ENCODE measurements around the gene DEFB113. TPM values are rescaled to one million over a fixed set of nuclear protein-coding genes. Genes with fewer than 3 reads are reported as not detected.

The DEFB113 gene, protein sequence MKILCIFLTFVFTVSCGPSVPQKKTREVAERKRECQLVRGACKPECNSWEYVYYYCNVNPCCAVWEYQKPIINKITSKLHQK
- total RNA-seq (2014; rRNA removed; shearing (Covaris generic)) = not detected in 2 replicates

DNA sequence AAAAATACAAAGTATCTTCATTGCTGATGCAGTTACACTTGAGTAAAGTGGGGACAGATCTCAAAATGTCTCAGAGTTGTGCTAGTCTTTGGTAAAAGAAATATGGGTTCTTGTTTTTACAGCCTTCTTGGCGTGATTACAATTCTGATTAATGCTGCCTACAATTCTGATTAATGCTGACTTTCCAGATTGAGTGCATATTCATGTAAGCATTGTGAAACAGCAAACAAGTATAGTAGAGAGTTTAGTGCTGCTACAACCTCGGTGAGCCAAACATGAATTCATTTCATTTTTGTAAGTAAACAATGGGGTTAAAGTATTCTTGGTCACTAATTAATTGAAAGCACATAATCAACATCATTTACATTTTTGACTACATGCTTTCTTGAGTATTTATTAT, at the start of gene DEFB113:
Gene DEFB113, minus strand, starts transcription at position 21 of the 400 bp plus-strand sequence. Its CDS starts 0 bp downstream, at position 21.
- Histone ChIP-seq H3K27ac (no peak within 1 kb of the TSS), H3K36me3 (no peaks in the 10 kb centered on the region), H3K9me3 (replicated peaks) (no peaks in the 10 kb centered on the region), H3K4me3 (no peak within 1 kb of the TSS), H3K4me1 (replicated peaks) (no peaks in the 10 kb centered on the region), H3K27me3 (replicated peaks) (no peaks in the 10 kb centered on the region)
- DNase-seq (ENCODE audit: low read depth in 1 of 2, low spot score in 2 of 2) = no peak

DNA sequence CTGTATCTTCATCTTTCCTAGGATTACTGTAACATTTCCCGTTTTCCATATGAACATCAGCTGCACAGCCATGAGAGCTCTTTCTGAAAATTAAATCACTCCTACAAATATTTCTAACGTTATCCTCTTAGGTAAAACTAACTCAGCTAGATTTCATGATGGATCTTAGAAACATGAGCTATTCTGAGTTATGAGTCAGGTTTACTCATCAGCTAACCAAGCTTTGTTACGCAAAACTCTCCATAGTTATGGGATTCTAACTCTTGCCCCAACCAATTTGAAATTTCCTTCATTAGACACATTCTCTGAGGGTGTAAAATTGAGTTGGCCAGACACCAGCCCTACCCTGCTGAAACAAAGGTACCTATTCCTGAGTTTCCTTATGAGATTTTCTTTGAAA, 38.4 kb upstream of the DEFB113 start:
- Histone ChIP-seq H3K4me1 (replicated peaks) (no peaks in the 10 kb centered on the region), H3K27me3 (replicated peaks) (no peaks in the 10 kb centered on the region), H3K36me3 (no peaks in the 10 kb centered on the region), H3K9me3 (replicated peaks) (no peaks in the 10 kb centered on the region), H3K27ac (no peak overlapping the region), H3K4me3 (no peak overlapping the region)
- DNase-seq (ENCODE audit: low read depth in 1 of 2, low spot score in 2 of 2) = no peak

DNA sequence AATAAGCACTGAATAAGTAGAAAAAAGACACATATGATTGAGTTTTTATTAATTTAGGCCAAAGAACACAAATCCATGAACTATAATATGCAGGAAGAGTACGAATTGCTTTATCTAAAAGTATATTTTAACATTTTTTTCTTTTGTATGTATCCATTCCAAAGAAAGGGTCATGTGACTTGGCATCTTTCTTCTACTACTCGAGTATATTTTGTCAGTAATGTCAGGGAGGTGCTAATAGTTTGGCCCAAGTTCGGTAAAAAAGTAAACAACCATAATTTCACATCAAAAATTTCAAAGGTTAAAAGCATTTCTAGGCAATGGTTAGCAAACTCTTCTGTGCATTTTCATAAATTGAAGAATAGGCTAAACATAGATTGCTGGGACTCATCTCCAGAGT, 33.7 kb upstream of the DEFB113 start:
- H3K27ac ChIP-seq = no peak overlapping the region
- H3K4me1 ChIP-seq (replicated peaks) = no peaks in the 10 kb centered on the region
- no peak overlapping the region for H3K4me3 ChIP-seq
- H3K9me3 ChIP-seq (replicated peaks) = no peaks in the 10 kb centered on the region
- H3K27me3 ChIP-seq (replicated peaks) = no peaks in the 10 kb centered on the region
- no peaks in the 10 kb centered on the region for H3K36me3 ChIP-seq
- no peak for DNase-seq (ENCODE audit: low read depth in 1 of 2, low spot score in 2 of 2)

DNA sequence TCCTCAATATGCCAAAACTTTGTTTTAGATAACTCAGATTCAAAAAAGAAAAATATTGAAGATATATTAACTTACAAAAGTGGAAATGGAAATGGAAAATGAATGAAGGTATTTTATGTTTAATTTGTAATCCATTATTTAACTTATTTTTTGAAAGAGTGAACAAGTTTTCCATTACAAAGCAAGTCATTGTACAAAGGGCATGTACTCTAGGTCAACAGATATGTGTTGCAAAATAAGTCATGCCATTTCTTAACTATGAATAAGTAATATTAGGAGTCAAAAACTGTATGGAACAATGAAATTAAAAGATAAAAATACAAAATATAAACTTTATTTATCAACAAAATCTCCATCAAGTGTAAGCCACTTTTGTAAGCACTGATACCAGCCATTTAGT, 25.9 kb upstream of the DEFB113 start:
- Histone ChIP-seq H3K9me3 (replicated peaks) (no peaks in the 10 kb centered on the region), H3K4me1 (replicated peaks) (no peaks in the 10 kb centered on the region), H3K36me3 (no peaks in the 10 kb centered on the region), H3K27ac (no peak overlapping the region), H3K4me3 (no peak overlapping the region), H3K27me3 (replicated peaks) (no peaks in the 10 kb centered on the region; the same call in 1 of the 2 replicates)
- no peak for DNase-seq (ENCODE audit: low read depth in 1 of 2, low spot score in 2 of 2)

DNA sequence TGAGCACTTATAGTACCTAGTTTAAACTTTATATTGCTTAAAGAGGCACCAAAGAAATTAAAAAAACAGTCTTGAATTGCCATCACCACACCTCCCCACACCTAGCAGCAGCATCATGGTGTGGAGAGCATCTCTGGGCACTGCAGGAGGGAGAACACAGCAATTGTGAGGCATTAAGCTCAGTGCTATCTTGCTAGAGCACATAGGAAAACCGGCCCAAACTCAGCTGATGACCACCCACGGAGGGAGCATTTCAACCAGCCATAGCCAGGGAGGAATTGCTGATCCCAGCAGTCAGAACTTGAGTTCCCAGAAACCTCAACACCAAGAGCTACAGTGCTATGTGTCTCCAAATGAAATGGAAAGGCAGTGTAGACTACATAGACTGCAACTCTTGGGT, 19.5 kb upstream of the DEFB113 start:
- no peaks in the 10 kb centered on the region for H3K9me3 ChIP-seq (replicated peaks)
- H3K36me3 ChIP-seq = no peaks in the 10 kb centered on the region
- H3K27ac ChIP-seq = no peak overlapping the region
- DNase-seq (ENCODE audit: low read depth in 1 of 2, low spot score in 2 of 2) = no peak
- H3K4me3 ChIP-seq = no peak overlapping the region
- no peaks in the 10 kb centered on the region for H3K4me1 ChIP-seq (replicated peaks)
- H3K27me3 ChIP-seq (replicated peaks) = no peaks in the 10 kb centered on the region; the same call in 1 of the 2 replicates

DNA sequence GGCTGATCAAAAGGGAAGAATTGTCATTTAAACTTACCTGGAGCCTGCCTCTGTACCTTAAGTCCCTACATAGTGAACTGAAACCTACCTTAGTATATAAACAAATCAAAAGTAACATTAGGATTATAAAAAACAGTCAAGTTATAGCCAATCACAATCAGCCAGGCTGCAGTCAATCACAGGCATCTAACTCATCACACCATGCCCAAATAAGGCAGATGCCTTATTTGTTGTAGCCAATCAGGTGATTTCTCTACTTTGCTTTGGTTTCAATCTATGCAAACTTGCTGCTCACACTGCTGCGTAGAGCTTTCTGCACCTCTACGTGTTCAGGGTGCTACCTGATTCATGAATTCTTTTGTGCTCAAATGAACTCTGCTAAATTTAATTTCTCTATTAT, 18.3 kb upstream of the DEFB113 start:
- H3K36me3 ChIP-seq = no peaks in the 10 kb centered on the region
- H3K4me1 ChIP-seq (replicated peaks) = no peaks in the 10 kb centered on the region
- H3K27ac ChIP-seq = no peak overlapping the region
- no peaks in the 10 kb centered on the region for H3K9me3 ChIP-seq (replicated peaks)
- no peaks in the 10 kb centered on the region for H3K27me3 ChIP-seq (replicated peaks)
- no peak overlapping the region for H3K4me3 ChIP-seq
- no peak for DNase-seq (ENCODE audit: low read depth in 1 of 2, low spot score in 2 of 2)

DNA sequence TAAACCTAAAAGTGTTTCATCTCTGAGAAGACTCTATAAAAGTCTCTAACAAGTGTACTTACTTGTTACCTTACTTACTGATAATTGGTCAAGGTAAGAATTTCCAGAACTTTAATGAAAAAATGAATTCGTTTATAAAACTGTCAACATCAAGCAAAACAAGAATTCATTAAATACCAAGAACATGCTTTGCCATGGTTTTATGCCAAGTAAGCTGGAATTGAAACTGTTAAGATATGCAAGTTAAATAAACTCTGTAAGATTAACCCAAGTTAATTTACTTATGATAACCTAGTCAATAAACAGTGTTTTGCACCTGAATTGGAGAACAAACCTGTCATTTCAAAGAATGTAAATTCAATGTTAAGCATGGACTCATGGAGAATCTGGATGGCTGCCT, 17.1 kb upstream of the DEFB113 start:
- no peak overlapping the region for H3K27ac ChIP-seq
- no peak overlapping the region for H3K4me3 ChIP-seq

DNA sequence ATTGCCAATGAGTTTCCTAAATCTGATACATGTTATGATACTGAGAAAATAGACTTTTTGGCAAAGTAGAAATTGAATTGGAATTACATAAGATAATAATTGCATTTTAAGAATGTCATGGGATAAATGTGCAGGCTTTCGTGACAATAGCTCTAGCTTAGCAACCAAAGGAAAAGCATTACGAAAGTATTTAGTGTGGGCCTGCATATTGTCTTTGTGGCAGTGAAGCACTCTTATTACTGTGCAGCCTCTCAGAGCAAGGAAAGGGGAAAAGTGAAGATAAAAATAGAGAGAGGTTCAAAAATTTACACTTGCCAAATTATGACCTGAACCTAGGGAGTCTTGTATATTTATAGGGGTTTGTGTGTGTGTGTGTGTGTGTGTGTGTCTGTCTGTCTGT, 12.6 kb upstream of the DEFB113 start:
- Histone ChIP-seq H3K9me3 (replicated peaks) (no peaks in the 10 kb centered on the region), H3K4me1 (replicated peaks) (no peaks in the 10 kb centered on the region), H3K27me3 (replicated peaks) (no peaks in the 10 kb centered on the region), H3K27ac (no peak overlapping the region), H3K36me3 (no peaks in the 10 kb centered on the region), H3K4me3 (no peak overlapping the region)
- DNase-seq (ENCODE audit: low read depth in 1 of 2, low spot score in 2 of 2) = no peak

More for the DNA sequence above, 17.1 kb upstream of the DEFB113 start:
- Histone ChIP-seq H3K9me3 (replicated peaks) (no peaks in the 10 kb centered on the region), H3K36me3 (no peaks in the 10 kb centered on the region), H3K4me1 (replicated peaks) (no peaks in the 10 kb centered on the region), H3K27me3 (replicated peaks) (no peaks in the 10 kb centered on the region)
- no peak for DNase-seq (ENCODE audit: low read depth in 1 of 2, low spot score in 2 of 2)

DNA sequence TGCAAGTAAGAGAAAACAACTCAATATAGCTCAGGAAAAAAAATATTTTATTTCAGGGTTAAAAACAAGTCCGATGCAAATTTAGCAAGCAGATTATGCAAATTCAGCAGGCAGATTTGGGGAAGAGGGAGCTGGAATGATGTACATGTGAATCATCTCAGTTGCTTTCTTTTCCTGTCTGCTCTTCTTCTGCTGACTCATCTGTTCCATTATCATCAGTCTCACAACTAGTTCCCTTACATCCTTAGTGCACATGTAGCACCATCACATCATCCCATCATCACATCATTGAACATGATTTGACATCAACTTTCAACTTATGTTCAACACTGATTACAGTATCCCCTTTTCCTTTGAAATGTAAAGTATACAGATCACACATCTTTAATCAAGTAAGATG, 11.5 kb upstream of the DEFB113 start:
- DNase-seq (ENCODE audit: low read depth in 1 of 2, low spot score in 2 of 2) = no peak
- Histone ChIP-seq H3K36me3 (no peaks in the 10 kb centered on the region), H3K4me1 (replicated peaks) (no peaks in the 10 kb centered on the region), H3K9me3 (replicated peaks) (no peaks in the 10 kb centered on the region), H3K27ac (no peak overlapping the region), H3K4me3 (no peak overlapping the region), H3K27me3 (replicated peaks) (no peaks in the 10 kb centered on the region)

DNA sequence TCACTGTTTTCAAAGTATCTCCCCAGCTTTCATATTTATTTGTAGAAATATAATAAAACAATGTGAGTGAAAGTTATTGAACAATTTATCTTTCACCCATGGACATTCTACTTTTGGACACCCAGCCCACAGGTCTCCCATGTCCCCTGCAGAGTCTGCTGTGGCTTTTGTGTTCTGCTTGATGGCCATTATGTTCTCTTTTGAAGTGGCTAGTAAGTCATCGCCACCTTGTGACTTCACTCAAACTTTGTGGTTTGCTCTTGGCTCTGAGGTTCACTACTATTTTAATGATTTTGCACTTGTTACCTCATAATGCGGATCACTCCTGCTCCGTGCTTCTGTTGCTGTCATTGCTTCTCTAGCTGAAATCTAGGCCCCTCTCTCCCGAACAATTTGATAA, 10.2 kb upstream of the DEFB113 start:
- no peak overlapping the region for H3K4me3 ChIP-seq
- no peak overlapping the region for H3K27ac ChIP-seq
- H3K36me3 ChIP-seq = no peaks in the 10 kb centered on the region
- no peak for DNase-seq (ENCODE audit: low read depth in 1 of 2, low spot score in 2 of 2)
- H3K27me3 ChIP-seq (replicated peaks) = no peaks in the 10 kb centered on the region
- H3K4me1 ChIP-seq (replicated peaks) = no peaks in the 10 kb centered on the region
- H3K9me3 ChIP-seq (replicated peaks) = no peaks in the 10 kb centered on the region

DNA sequence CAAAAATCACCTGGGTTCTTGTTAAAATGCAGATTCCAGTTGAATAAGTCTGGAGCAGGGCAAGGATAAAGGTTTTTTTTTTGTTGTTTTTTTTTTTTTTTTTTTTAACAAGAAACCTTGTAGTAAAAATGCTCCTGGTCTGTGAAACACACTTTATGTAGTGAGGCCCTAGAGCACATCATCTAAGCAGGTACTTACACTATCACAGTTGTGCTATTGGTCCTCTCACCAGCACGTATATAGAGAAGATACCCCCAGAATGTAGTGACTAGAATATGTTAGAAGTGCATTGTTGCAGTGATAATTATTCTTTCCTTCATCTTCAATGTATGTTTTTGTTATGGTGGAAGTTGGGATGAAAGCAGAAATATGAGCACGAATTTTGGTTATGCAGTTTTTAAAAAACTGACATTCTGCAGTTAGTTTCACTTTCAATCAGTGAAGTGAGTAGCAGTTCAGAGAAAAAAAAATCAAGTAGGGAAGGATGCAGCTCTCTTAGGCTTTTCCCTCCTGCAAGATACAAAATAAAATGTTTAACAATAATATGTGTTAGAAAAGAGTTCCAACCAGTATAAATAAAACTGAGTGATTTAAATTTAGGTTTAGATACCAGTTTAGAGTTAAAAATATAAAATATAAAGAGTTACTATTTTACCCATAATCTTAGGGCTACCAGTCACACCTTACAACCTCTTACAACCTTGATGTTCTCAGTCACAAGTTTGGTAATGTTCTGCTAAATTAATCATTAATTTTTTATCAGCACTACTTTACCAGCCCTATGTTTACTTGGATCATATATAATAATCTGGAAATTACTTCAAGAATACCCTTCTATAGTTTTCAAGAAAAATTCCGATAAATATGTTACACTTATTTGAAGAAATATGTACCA, 9.2 kb upstream of the DEFB113 start:
- no peak overlapping the region for H3K27ac ChIP-seq
- H3K36me3 ChIP-seq = no peaks in the 10 kb centered on the region
- H3K9me3 ChIP-seq (replicated peaks) = no peaks in the 10 kb centered on the region
- H3K4me3 ChIP-seq = no peak overlapping the region
- H3K27me3 ChIP-seq (replicated peaks) = no peaks in the 10 kb centered on the region
- H3K4me1 ChIP-seq (replicated peaks) = no peaks in the 10 kb centered on the region
- no peak for DNase-seq (ENCODE audit: low read depth in 1 of 2, low spot score in 2 of 2)

DNA sequence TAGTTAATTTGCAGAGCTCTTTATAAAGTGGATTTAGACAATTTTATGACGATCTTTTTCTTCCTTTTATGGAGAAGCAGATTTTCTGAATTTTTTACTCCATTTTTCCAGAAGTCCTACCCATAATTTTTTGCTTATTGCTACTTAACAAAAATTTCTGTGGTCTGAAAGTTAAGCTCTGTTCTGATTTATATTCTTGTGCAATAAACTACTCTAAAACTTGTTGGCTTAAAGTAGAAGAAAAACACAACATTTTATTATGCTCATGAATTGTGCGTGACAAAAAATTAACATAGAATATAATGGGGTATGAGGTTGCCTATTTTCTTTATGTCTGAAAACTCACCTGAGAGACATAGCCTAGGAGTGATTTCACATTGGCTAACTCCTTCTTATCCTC, 2.6 kb downstream of the DEFB113 start:
- DNase-seq (ENCODE audit: low read depth in 1 of 2, low spot score in 2 of 2) = no peak
- H3K9me3 ChIP-seq (replicated peaks) = no peaks in the 10 kb centered on the region
- H3K27me3 ChIP-seq (replicated peaks) = no peaks in the 10 kb centered on the region
- no peaks in the 10 kb centered on the region for H3K36me3 ChIP-seq
- H3K4me1 ChIP-seq (replicated peaks) = no peaks in the 10 kb centered on the region
- no peak overlapping the region for H3K27ac ChIP-seq
- H3K4me3 ChIP-seq = no peak overlapping the region

DNA sequence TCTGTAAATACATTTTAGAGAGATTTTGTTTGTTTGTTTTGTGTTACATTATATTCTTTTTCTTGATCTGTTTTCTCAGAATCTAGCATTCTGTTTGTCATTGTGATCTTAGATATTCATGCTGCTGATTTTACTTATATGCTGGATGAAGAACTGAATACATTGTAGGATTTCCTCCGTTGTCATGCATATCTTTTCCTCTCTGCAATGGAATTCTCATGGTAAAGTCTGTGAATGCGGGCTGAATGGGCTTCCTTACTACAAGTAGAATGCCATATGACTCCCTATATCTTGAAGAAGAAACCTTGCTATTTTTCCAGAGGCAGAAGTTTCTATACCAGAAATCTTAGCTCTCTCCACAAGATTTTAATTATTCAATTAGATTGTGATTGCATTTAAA, 3.1 kb downstream of the DEFB113 start:
- no peaks in the 10 kb centered on the region for H3K4me1 ChIP-seq (replicated peaks)
- H3K9me3 ChIP-seq (replicated peaks) = no peaks in the 10 kb centered on the region
- no peak for DNase-seq (ENCODE audit: low read depth in 1 of 2, low spot score in 2 of 2)
- H3K36me3 ChIP-seq = no peaks in the 10 kb centered on the region
- no peaks in the 10 kb centered on the region for H3K27me3 ChIP-seq (replicated peaks)
- H3K4me3 ChIP-seq = no peak overlapping the region
- H3K27ac ChIP-seq = no peak overlapping the region

DNA sequence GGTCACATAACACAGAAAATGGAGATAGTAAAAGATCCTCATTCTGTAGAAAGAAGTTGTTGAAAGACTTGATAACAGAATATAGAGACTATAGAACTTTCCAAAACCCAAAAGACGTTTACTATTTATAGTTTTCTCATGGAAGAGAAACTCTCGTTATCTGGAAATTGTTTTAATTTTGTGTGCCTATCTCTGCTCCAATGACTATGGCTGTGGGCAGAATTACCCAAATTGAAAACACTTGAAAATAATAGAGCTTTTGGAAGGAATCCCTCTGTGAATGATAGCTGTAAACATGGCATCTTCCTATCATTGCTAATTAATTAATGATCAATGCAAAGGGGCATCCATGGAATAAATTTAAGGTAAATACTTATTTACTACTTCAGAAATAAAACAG, 5.4 kb downstream of the DEFB113 start, which contains the start of gene DEFB114:
Gene DEFB114, minus strand, starts transcription at position 101 of the 400 bp plus-strand sequence. Its CDS starts 59 bp downstream, at position 42.
- no peaks in the 10 kb centered on the region for H3K36me3 ChIP-seq
- H3K27me3 ChIP-seq (replicated peaks) = no peaks in the 10 kb centered on the region
- H3K4me1 ChIP-seq (replicated peaks) = no peaks in the 10 kb centered on the region
- no peak within 1 kb of the TSS for H3K27ac ChIP-seq
- no peak within 1 kb of the TSS for H3K4me3 ChIP-seq
- DNase-seq (ENCODE audit: low read depth in 1 of 2, low spot score in 2 of 2) = no peak
- no peaks in the 10 kb centered on the region for H3K9me3 ChIP-seq (replicated peaks)
